ENCODE measurements around the gene CREB3L4.

Gene CREB3L4

GRCh38 chr1:153934746-153935145 is 33.0 kb upstream of the CREB3L4 start:
- in situ Hi-C loops (cut with MboI; ENCODE audit: low pct_unique_long_range_greater_than_20kb, low sequenced_read_pairs), result no loop called here
- no peak for DNase-seq

GRCh38 chr1:153936011-153936802 is 31.5 kb upstream of the CREB3L4 start:
- DNase-seq, result no peak
- in situ Hi-C loops (cut with MboI; ENCODE audit: low pct_unique_long_range_greater_than_20kb, low sequenced_read_pairs), result no loop called here

GRCh38 chr1:153937331-153937730 is 30.4 kb upstream of the CREB3L4 start:
- no peak for DNase-seq
- in situ Hi-C loops (cut with MboI; ENCODE audit: low pct_unique_long_range_greater_than_20kb, low sequenced_read_pairs), result no loop called here

- in situ Hi-C loops (cut with MboI; ENCODE audit: low pct_unique_long_range_greater_than_20kb, low sequenced_read_pairs), result no loop called here
Observed at GRCh38 chr1:153938996-153939395, 28.7 kb upstream of the CREB3L4 start.

GRCh38 chr1:153939476-153939875 is 28.2 kb upstream of the CREB3L4 start:
- DNase-seq, result no peak
- in situ Hi-C loops (cut with MboI; ENCODE audit: low pct_unique_long_range_greater_than_20kb, low sequenced_read_pairs), result no loop called here

More at GRCh38 chr1:153938996-153939395, 28.7 kb upstream of the CREB3L4 start:
- no peak for DNase-seq

- in situ Hi-C loops (cut with MboI; ENCODE audit: low pct_unique_long_range_greater_than_20kb, low sequenced_read_pairs), result no loop called here
Observed at GRCh38 chr1:153940756-153941155, 26.9 kb upstream of the CREB3L4 start.

GRCh38 chr1:153941826-153942725 is 25.6 kb upstream of the CREB3L4 start:
- in situ Hi-C loops (cut with MboI; ENCODE audit: low pct_unique_long_range_greater_than_20kb, low sequenced_read_pairs), result no loop called here
- DNase-seq, result no peak

More at GRCh38 chr1:153940756-153941155, 26.9 kb upstream of the CREB3L4 start:
- DNase-seq, result no peak

- in situ Hi-C loops (cut with MboI; ENCODE audit: low pct_unique_long_range_greater_than_20kb, low sequenced_read_pairs), result no loop called here
- no peak for DNase-seq
Observed at GRCh38 chr1:153942766-153943549, 24.7 kb upstream of the CREB3L4 start.

- in situ Hi-C loops (cut with MboI; ENCODE audit: low pct_unique_long_range_greater_than_20kb, low sequenced_read_pairs), result no loop called here
- DNase-seq, result peak; percentile 43
Observed at GRCh38 chr1:153944005-153944826, 23.5 kb upstream of the CREB3L4 start.

- no peak for DNase-seq
- in situ Hi-C loops (cut with MboI; ENCODE audit: low pct_unique_long_range_greater_than_20kb, low sequenced_read_pairs), result no loop called here
Observed at GRCh38 chr1:153944827-153945117, 22.9 kb upstream of the CREB3L4 start.

GRCh38 chr1:153945131-153945794 is 22.4 kb upstream of the CREB3L4 start:
- in situ Hi-C loops (cut with MboI; ENCODE audit: low pct_unique_long_range_greater_than_20kb, low sequenced_read_pairs), result no loop called here
- DNase-seq, result peak; percentile 89

GRCh38 chr1:153945795-153946621 is 21.7 kb upstream of the CREB3L4 start:
- in situ Hi-C loops (cut with MboI; ENCODE audit: low pct_unique_long_range_greater_than_20kb, low sequenced_read_pairs), result no loop called here

GRCh38 chr1:153946622-153947241 is 21.0 kb upstream of the CREB3L4 start, which contains the start of gene DENND4B:
TSS of gene DENND4B (minus strand) at chr1:153946718. CDS start at chr1:153944374, 2,344 bp downstream.
- peak; percentile 90 for DNase-seq

More at GRCh38 chr1:153945795-153946621, 21.7 kb upstream of the CREB3L4 start:
- peak; percentile 95 for DNase-seq

GRCh38 chr1:153951183-153951582 is 16.5 kb upstream of the CREB3L4 start:
- no peak for DNase-seq
- in situ Hi-C loops (cut with MboI; ENCODE audit: low pct_unique_long_range_greater_than_20kb, low sequenced_read_pairs), result loop anchor here (25.0 kb wide), 2 partner anchors 139 to 414 kb away; partner anchors contain the start of genes S100A3, S100A4, S100A5 and S100A6

More at GRCh38 chr1:153946622-153947241, 21.0 kb upstream of the CREB3L4 start, which contains the start of gene DENND4B:
- in situ Hi-C loops (cut with MboI; ENCODE audit: low pct_unique_long_range_greater_than_20kb, low sequenced_read_pairs), result no loop called here

- no peak for DNase-seq
- in situ Hi-C loops (cut with MboI; ENCODE audit: low pct_unique_long_range_greater_than_20kb, low sequenced_read_pairs), result loop anchor here (25.0 kb wide), 2 partner anchors 140 to 414 kb away; partner anchors contain the start of genes S100A3, S100A4, S100A5 and S100A6
Observed at GRCh38 chr1:153951801-153952200, 15.9 kb upstream of the CREB3L4 start.

- in situ Hi-C loops (cut with MboI; ENCODE audit: low pct_unique_long_range_greater_than_20kb, low sequenced_read_pairs), result loop anchor here (25.0 kb wide), 2 partner anchors 142 to 417 kb away; partner anchors contain the start of genes S100A3, S100A4, S100A5 and S100A6
- no peak for DNase-seq
Observed at GRCh38 chr1:153953859-153954365, 13.8 kb upstream of the CREB3L4 start.
